ENCODE measurements around the gene IMMP2L. TPM values are rescaled to one million over a fixed set of nuclear protein-coding genes. Genes with fewer than 3 reads are reported as not detected.

IMMP2L gene
- total and polyA plus RNA-seq, 2 of the 8 experiments (the other 6 are each of a cell fraction or from before 2014, with no cell fraction given) = 2.3 to 10.1 TPM

- Histone ChIP-seq H2BK5ac (ENCODE audit: low read depth, low read length) (no peak overlapping the region), H3K23me2 (ENCODE audit: low read depth, low read length) (no peaks in the 10 kb centered on the region), H2BK120ac (replicated peaks; ENCODE audit: low read depth, low read length) (no peak overlapping the region), H3K4ac (replicated peaks; ENCODE audit: insufficient read length, low read depth, low read length) (no peak overlapping the region), H3K4me2 (ENCODE audit: insufficient read depth in 1 of 2, low read depth in 2 of 2, low read length in 2 of 2) (no peak overlapping the region), H2BK20ac (ENCODE audit: low read length) (no peak overlapping the region), H4K91ac (replicated peaks; ENCODE audit: insufficient read length, low read length) (no peak overlapping the region), H3K14ac (ENCODE audit: insufficient read length) (no peak overlapping the region), H3K9ac (replicated peaks in 1 of 4; ENCODE audit: extremely low read depth in 1 of 4, low read depth in 3 of 4, low read length in 3 of 4) (no peak overlapping the region), H2BK12ac (ENCODE audit: low read depth, low read length) (no peak overlapping the region), H2BK15ac (ENCODE audit: low read length) (no peak overlapping the region), H3K4me3 (ENCODE audit: extremely low read depth in 1 of 4, insufficient read depth in 2 of 4, low read depth in 3 of 4, low read length in 4 of 4) (no peak overlapping the region), H3K79me2 (ENCODE audit: control insufficient read depth in 1 of 2, insufficient read depth in 2 of 2, low read length in 2 of 2) (no peaks in the 10 kb centered on the region), H4K5ac (ENCODE audit: insufficient read length, low read depth, low read length) (no peak overlapping the region), H3K23ac (ENCODE audit: insufficient read length) (no peak overlapping the region), H2AK5ac (ENCODE audit: low read depth, low read length) (no peak overlapping the region), H2AFZ (ENCODE audit: low read length) (no peak overlapping the region), H3K9me3 (ENCODE audit: insufficient read depth in 2 of 2, low read depth in 1 of 2, low read length in 1 of 2) (no peaks in the 10 kb centered on the region), H3K27me3 (replicated peaks in 1 of 4; ENCODE audit: control insufficient read depth in 3 of 4, extremely low read depth in 1 of 4, insufficient read depth in 3 of 4, low read length in 3 of 4) (no peaks in the 10 kb centered on the region), H3K27ac (ENCODE audit: low read depth, low read length) (no peak overlapping the region), H3K56ac (replicated peaks; ENCODE audit: insufficient read length, low read depth, low read length) (no peak overlapping the region), H4K8ac (ENCODE audit: extremely low read depth, insufficient read depth, low read length) (no peak overlapping the region), H3K18ac (ENCODE audit: extremely low read depth, low read length) (no peak overlapping the region), H3K36me3 (ENCODE audit: control insufficient read depth in 2 of 4, insufficient read depth in 4 of 4, low read length in 3 of 4) (no peaks in the 10 kb centered on the region), H4K20me1 (replicated peaks in 1 of 2; ENCODE audit: control insufficient read depth in 1 of 2, insufficient read depth in 2 of 2, low read length in 2 of 2) (no peaks in the 10 kb centered on the region), H3K4me1 (replicated peaks in 1 of 4; ENCODE audit: control insufficient read depth in 3 of 4, insufficient read depth in 4 of 4, low read length in 3 of 4) (peaks cover 0 to under 1% (median under 1%) of the 10 kb centered on the region in 4 experiments; a peak in 3 of 7 replicates), H3K79me1 (ENCODE audit: low read depth, low read length) (no peaks in the 10 kb centered on the region)
- DNase-seq (ENCODE audit: low read depth in 1 of 2, low spot score in 2 of 2) = no peak
- no peak for FAIRE-seq
- TF ChIP-seq SUZ12 (IDR thresholded peaks at IDR 0.05; ENCODE audit: low read length) (no peak), CBX5 (IDR thresholded peaks at IDR 0.05; ENCODE audit: low read depth, low read length) (no peak), EP300 (IDR thresholded peaks at IDR 0.05; ENCODE audit: borderline replicate concordance in 1 of 2, low read depth in 2 of 2, low read length in 2 of 2) (no peak)
- WGBS, 2 experiments (ENCODE audit: extremely low coverage in 1 of 2, insufficient coverage in 1 of 2, insufficient read length in 1 of 2, insufficient replicate concordance in 2 of 2, low coverage in 1 of 2, low lambda C conversion rate in 2 of 2, missing lambda C conversion rate in 1 of 2) = 95% methylated on average over 5 of the region's 6 CpGs; no CpG with 5 or more reads in 1 of the 2 experiments
- CTCF ChIA-PET (ENCODE audit: partially characterized antibody) = no interaction called here
- POLR2A ChIA-PET (ENCODE audit: partially characterized antibody) = no interaction called here
Measured at GRCh38 chr7:111014079-111014478, 548.2 kb downstream of the IMMP2L start.

Measured in H1 (cell line).